HTERT RPE-1 (cell line): Measurements from ENCODE around the gene SPATA31C2.
"Not testable (repeated sequence)": the region's sequence is repeated elsewhere in the genome, so short reads cannot be mapped to it uniquely, and the experiment has no call there.

ENCODE experiments used
- in situ Hi-C: fragments of 300-500 bp; cut with MboI; formaldehyde crosslinking; loops from 4 replicates; pipeline ENCODE4 v1.14.3; 2020; ENCODE audit warnings: low sequenced_read_pairs

SPATA31C2 gene

GRCh38 chr9:88138375-88138774 is at the start of gene SPATA31C2:
TSS of gene SPATA31C2 (minus strand) at chr9:88138475. CDS start at chr9:88138446, 29 bp downstream.
- in situ Hi-C loops: not testable (repeated sequence)

GRCh38 chr9:88187631-88188030 is 49.4 kb upstream of the SPATA31C2 start:
- in situ Hi-C loops: no loop called here

GRCh38 chr9:88186495-88187110 is 48.3 kb upstream of the SPATA31C2 start:
- in situ Hi-C loops: no loop called here

- in situ Hi-C loops: no loop called here
Observed at GRCh38 chr9:88184976-88185375, 46.7 kb upstream of the SPATA31C2 start.

GRCh38 chr9:88183798-88184495 is 45.7 kb upstream of the SPATA31C2 start:
- in situ Hi-C loops: no loop called here

GRCh38 chr9:88182501-88182900 is 44.2 kb upstream of the SPATA31C2 start:
- in situ Hi-C loops: no loop called here

- in situ Hi-C loops: no loop called here
Observed at GRCh38 chr9:88180081-88180765, 41.9 kb upstream of the SPATA31C2 start.

GRCh38 chr9:88179062-88179521 is 40.8 kb upstream of the SPATA31C2 start:
- in situ Hi-C loops: no loop called here

GRCh38 chr9:88178641-88179040 is 40.4 kb upstream of the SPATA31C2 start:
- in situ Hi-C loops: no loop called here

- in situ Hi-C loops: no loop called here
Observed at GRCh38 chr9:88177371-88177770, 39.1 kb upstream of the SPATA31C2 start.

- in situ Hi-C loops: no loop called here
Observed at GRCh38 chr9:88174324-88174723, 36.0 kb upstream of the SPATA31C2 start.

- in situ Hi-C loops: no loop called here
Observed at GRCh38 chr9:88173378-88173999, 35.2 kb upstream of the SPATA31C2 start.

- in situ Hi-C loops: no loop called here
Observed at GRCh38 chr9:88169700-88170099, 31.4 kb upstream of the SPATA31C2 start.

GRCh38 chr9:88168564-88168963 is 30.3 kb upstream of the SPATA31C2 start:
- in situ Hi-C loops: no loop called here

- in situ Hi-C loops: no loop called here
Observed at GRCh38 chr9:88166660-88167059, 28.4 kb upstream of the SPATA31C2 start.

GRCh38 chr9:88164850-88165249 is 26.6 kb upstream of the SPATA31C2 start:
- in situ Hi-C loops: no loop called here

GRCh38 chr9:88161144-88161543 is 22.9 kb upstream of the SPATA31C2 start:
- in situ Hi-C loops: no loop called here

- in situ Hi-C loops: no loop called here
Observed at GRCh38 chr9:88143957-88144625, 5.8 kb upstream of the SPATA31C2 start.

GRCh38 chr9:88143179-88143578 is 4.9 kb upstream of the SPATA31C2 start:
- in situ Hi-C loops: no loop called here

- in situ Hi-C loops: not testable (repeated sequence)
Observed at GRCh38 chr9:88133552-88133951, 4.7 kb downstream of the SPATA31C2 start.

- in situ Hi-C loops: not testable (repeated sequence)
Observed at GRCh38 chr9:88129556-88129955, 8.7 kb downstream of the SPATA31C2 start.
